ENCODE measurements around the gene TTC19.

DNA sequence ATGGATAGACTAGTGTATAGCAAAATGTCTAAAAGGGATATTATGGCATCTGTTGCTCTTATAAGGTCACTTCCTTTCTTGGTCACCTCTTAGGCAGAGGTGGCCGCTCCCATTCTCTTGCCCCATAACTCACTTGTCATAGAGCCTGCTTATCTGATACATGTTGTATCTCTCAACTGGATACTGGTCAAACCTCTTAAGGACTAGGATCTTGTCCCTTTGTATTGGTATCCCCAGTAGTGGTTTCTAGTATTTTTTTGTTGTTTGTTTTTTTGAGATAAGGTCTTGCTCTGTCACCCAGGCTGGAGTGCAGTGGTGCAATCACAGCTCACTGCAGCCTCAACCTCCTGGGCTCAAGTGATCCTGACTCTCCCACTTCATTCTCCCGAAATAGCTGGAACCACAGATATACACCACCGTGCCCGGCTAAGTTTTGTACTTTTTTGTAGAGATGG is 27.1 kb upstream of the TTC19 start:
- TF ChIP-seq, protein P1, sequence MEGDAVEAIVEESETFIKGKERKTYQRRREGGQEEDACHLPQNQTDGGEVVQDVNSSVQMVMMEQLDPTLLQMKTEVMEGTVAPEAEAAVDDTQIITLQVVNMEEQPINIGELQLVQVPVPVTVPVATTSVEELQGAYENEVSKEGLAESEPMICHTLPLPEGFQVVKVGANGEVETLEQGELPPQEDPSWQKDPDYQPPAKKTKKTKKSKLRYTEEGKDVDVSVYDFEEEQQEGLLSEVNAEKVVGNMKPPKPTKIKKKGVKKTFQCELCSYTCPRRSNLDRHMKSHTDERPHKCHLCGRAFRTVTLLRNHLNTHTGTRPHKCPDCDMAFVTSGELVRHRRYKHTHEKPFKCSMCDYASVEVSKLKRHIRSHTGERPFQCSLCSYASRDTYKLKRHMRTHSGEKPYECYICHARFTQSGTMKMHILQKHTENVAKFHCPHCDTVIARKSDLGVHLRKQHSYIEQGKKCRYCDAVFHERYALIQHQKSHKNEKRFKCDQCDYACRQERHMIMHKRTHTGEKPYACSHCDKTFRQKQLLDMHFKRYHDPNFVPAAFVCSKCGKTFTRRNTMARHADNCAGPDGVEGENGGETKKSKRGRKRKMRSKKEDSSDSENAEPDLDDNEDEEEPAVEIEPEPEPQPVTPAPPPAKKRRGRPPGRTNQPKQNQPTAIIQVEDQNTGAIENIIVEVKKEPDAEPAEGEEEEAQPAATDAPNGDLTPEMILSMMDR (IDR thresholded peaks at IDR 0.05; ENCODE audit: control extremely low read depth in 1 of 3, insufficient read depth in 1 of 3, low read depth in 1 of 3, low read length in 3 of 3): no peak
- TF ChIP-seq CEBPB (IDR thresholded peaks at IDR 0.05; ENCODE audit: low read depth, low read length) (no peak), FOSL1 (IDR thresholded peaks at IDR 0.05; ENCODE audit: insufficient read depth, low read depth, low read length) (no peak), EGR1 (IDR thresholded peaks at IDR 0.05; ENCODE audit: borderline replicate concordance, low read depth, low read length) (no peak), SIRT6 (IDR thresholded peaks at IDR 0.05; ENCODE audit: low read length) (no peak), TEAD4 (IDR thresholded peaks at IDR 0.05; ENCODE audit: low read depth, low read length) (no peak), ZNF274 (IDR thresholded peaks at IDR 0.05; ENCODE audit: borderline replicate concordance, extremely low read depth, low read length) (no peak), TAF1 (IDR thresholded peaks at IDR 0.05; ENCODE audit: low read depth, low read length) (no peak), BACH1 (IDR thresholded peaks at IDR 0.05; ENCODE audit: low read length) (no peak), POLR2A (IDR thresholded peaks at IDR 0.05; ENCODE audit: control extremely low read depth in 1 of 2, low read depth in 2 of 2, low read length in 2 of 2) (no peak), HDAC2 (IDR thresholded peaks at IDR 0.05; ENCODE audit: borderline replicate concordance in 1 of 2, low read depth in 2 of 2, low read length in 2 of 2) (no peak), SP1 (IDR thresholded peaks at IDR 0.05; ENCODE audit: low read depth, low read length) (no peak)
- TF ChIP-seq, protein P2, sequence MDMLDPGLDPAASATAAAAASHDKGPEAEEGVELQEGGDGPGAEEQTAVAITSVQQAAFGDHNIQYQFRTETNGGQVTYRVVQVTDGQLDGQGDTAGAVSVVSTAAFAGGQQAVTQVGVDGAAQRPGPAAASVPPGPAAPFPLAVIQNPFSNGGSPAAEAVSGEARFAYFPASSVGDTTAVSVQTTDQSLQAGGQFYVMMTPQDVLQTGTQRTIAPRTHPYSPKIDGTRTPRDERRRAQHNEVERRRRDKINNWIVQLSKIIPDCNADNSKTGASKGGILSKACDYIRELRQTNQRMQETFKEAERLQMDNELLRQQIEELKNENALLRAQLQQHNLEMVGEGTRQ (IDR thresholded peaks at IDR 0.05; ENCODE audit: low read length): no peak

Data from H1 (cell line).